SK-N-SH (cell line): ENCODE results near the gene CPXM1. TPM values are rescaled to one million over a fixed set of nuclear protein-coding genes. Genes with fewer than 3 reads are reported as not detected.

Source experiments
- CTCF ChIA-PET: fragments of 300-600, 350-600 bp; formaldehyde crosslinking; extraction: SDS; loops from one replicate; lab custom pipeline; 2021; lab: Yijun Ruan, JAX
- POLR2A ChIA-PET: fragments of 350-600 bp; sonication (Branson Sonifier 250); formaldehyde crosslinking; extraction: SDS; loops from one replicate; lab custom pipeline; 2020; ENCODE audit warnings: antibody characterized with exemption, inconsistent platforms; lab: Yijun Ruan, JAX
- DNase-seq: peaks from one replicate; pipeline ENCODE4 v3.0.0; 2012
- H2AFZ ChIP-seq: fragments of 200-600 bp; sonication (generic); 2 replicates; pipeline ENCODE4 v1.8.1; 2016; ENCODE audit warnings: antibody characterized with exemption, mild to moderate bottlenecking, low read depth
- H3F3A ChIP-seq: fragments of 200-600 bp; sonication (generic); replicated peaks from 2 replicates; pipeline ENCODE3; 2016; ENCODE audit warnings: antibody characterized with exemption, mild to moderate bottlenecking; ENCODE audit not compliant: insufficient read depth
- H3K27ac ChIP-seq, 2 experiments: fragments of 200-500 bp in 1 of 2; fragments of 200-600 bp in 1 of 2; sonication (Bioruptor generic) in 1 of 2; sonication (generic), shearing (Covaris generic) in 1 of 2; 2 replicates each; pipeline versions ENCODE4 v1.5.1 to v1.6.1; 2014 to 2016; ENCODE audit warnings: low read depth in 2 of 2, inconsistent platforms in 1 of 2, low read length in 1 of 2, mild to moderate bottlenecking in 1 of 2, mixed read lengths in 1 of 2
- H3K27me3 ChIP-seq: fragments of 200-600 bp; sonication (generic), shearing (Covaris generic); 2 replicates; pipeline ENCODE4 v1.6.1; 2016; ENCODE audit warnings: mixed run types; ENCODE audit not compliant: insufficient read depth
- H3K36me3 ChIP-seq, 2 experiments: fragments of 200-500 bp in 1 of 2; fragments of 200-600 bp in 1 of 2; sonication (Bioruptor generic) in 1 of 2; sonication (generic) in 1 of 2; replicated peaks in 1 of 2; 2 replicates each; pipeline versions ENCODE3 to v1.5.1; 2014 to 2016; ENCODE audit warnings: low read length in 1 of 2, mild to moderate bottlenecking in 1 of 2; ENCODE audit not compliant: insufficient read depth in 2 of 2, control insufficient read depth in 1 of 2
- H3K4me1 ChIP-seq, 2 experiments: fragments of 200-500 bp in 1 of 2; fragments of 200-600 bp in 1 of 2; sonication (Bioruptor generic) in 1 of 2; sonication (generic), shearing (Covaris generic) in 1 of 2; 2 replicates each; pipeline versions ENCODE4 v1.5.1 to v1.6.1; 2014 to 2016; ENCODE audit warnings: low read depth in 1 of 2, low read length in 1 of 2, mixed run types in 1 of 2; ENCODE audit not compliant: insufficient read depth in 2 of 2, control insufficient read depth in 1 of 2
- H3K4me2 ChIP-seq: fragments of 200-600 bp; sonication (generic), shearing (Covaris generic); 2 replicates; pipeline ENCODE4 v1.6.1; 2017; ENCODE audit warnings: mixed run types
- H3K4me3 ChIP-seq, 2 experiments: fragments of 200-500 bp in 1 of 2; fragments of 200-600 bp in 1 of 2; sonication (Bioruptor generic) in 1 of 2; sonication (generic), shearing (Covaris generic) in 1 of 2; 2 replicates each; pipeline versions ENCODE4 v1.5.1 to v1.8.1; 2014 to 2016; ENCODE audit warnings: low read depth in 2 of 2, inconsistent platforms in 1 of 2, low read length in 1 of 2, mild to moderate bottlenecking in 1 of 2, mixed read lengths in 1 of 2, moderate library complexity in 1 of 2
- H3K79me2 ChIP-seq: fragments of 200-600 bp; sonication (generic); 2 replicates; pipeline ENCODE4 v1.8.1; 2017; ENCODE audit warnings: mild to moderate bottlenecking; ENCODE audit not compliant: insufficient read depth
- H3K9ac ChIP-seq: fragments of 200-600 bp; sonication (generic); 2 replicates; pipeline ENCODE4 v1.6.1; 2017; ENCODE audit warnings: mixed run types
- H3K9me2 ChIP-seq: fragments of 200-600 bp; sonication (generic); 2 replicates; pipeline ENCODE4 v1.6.1; 2017; ENCODE audit warnings: mixed run types
- H3K9me3 ChIP-seq: fragments of 200-600 bp; sonication (generic); 2 replicates; pipeline ENCODE4 v1.6.1; 2017; ENCODE audit warnings: mixed run types, mild to moderate bottlenecking, moderate library complexity
- H4K20me1 ChIP-seq: fragments of 200-600 bp; sonication (generic); 2 replicates; pipeline ENCODE4 v1.6.1; 2017; ENCODE audit warnings: mild to moderate bottlenecking, mixed run types; ENCODE audit not compliant: insufficient read depth
- CHD2 ChIP-seq: fragments of 150-350 bp; IDR thresholded peaks from 2 replicates; pipeline ENCODE4 v1.6.1; 2018; ENCODE audit warnings: low read length; ENCODE audit not compliant: partially characterized antibody
- EP300 ChIP-seq, 2 experiments: IDR thresholded peaks; 2 replicates each; pipeline versions ENCODE4 v1.4.0 to v1.6.1; 2012; ENCODE audit warnings: borderline replicate concordance in 1 of 2, low read depth in 1 of 2, low read length in 1 of 2
- EZH2phosphoT487 ChIP-seq: fragments of 200-600 bp; sonication (generic); IDR thresholded peaks from 2 replicates; pipeline ENCODE4 v1.6.1; 2017; ENCODE audit warnings: low read depth, mixed run types, mild to moderate bottlenecking, antibody characterized with exemption, moderate library complexity, borderline replicate concordance
- FOSL2 ChIP-seq: IDR thresholded peaks from 2 replicates; pipeline ENCODE4 v1.4.0; 2012; ENCODE audit warnings: low read depth, mild to moderate bottlenecking, moderate library complexity, borderline replicate concordance
- FOXJ3 ChIP-seq: sonication (generic); formaldehyde crosslinking; IDR thresholded peaks from 2 replicates; pipeline ENCODE4 v1.5.1; 2020; ENCODE audit warnings: mild to moderate bottlenecking, missing genetic modification reagents
- GABPA ChIP-seq: IDR thresholded peaks from 2 replicates; pipeline ENCODE4 v1.4.0; 2012; ENCODE audit warnings: low read depth, mild to moderate bottlenecking
- JUND ChIP-seq: IDR thresholded peaks from 2 replicates; pipeline ENCODE4 v1.4.0; 2012
- NFIC ChIP-seq: IDR thresholded peaks from 2 replicates; pipeline ENCODE4 v1.4.0; 2012; ENCODE audit warnings: borderline replicate concordance
- RCOR1 ChIP-seq: fragments of 150-350 bp; IDR thresholded peaks from 2 replicates; pipeline ENCODE4 v1.6.1; 2017; ENCODE audit warnings: antibody characterized with exemption, low read length
- SMC3 ChIP-seq: IDR thresholded peaks from 2 replicates; pipeline ENCODE4 v1.6.1; 2012; ENCODE audit warnings: low read depth, low read length, improper control_type of control experiment
- TAF1 ChIP-seq: IDR thresholded peaks from 2 replicates; pipeline ENCODE4 v1.6.1; 2012; ENCODE audit warnings: low read depth, mild to moderate bottlenecking, low read length, moderate library complexity, borderline replicate concordance
- TEAD4 ChIP-seq: IDR thresholded peaks from 2 replicates; pipeline ENCODE4 v1.4.0; 2012; ENCODE audit warnings: mild to moderate bottlenecking, borderline replicate concordance; ENCODE audit not compliant: insufficient read depth
- WGBS: methylation state at CpG from one replicate; pipeline ENCODE4 v1.1.6; 2017; ENCODE audit warnings: low lambda C conversion rate; 5-methylcytosine and 5-hydroxymethylcytosine counted together
- polyA plus RNA-seq, 3 experiments: library from polyadenylated mRNA; depleted of rRNA; stranded (reverse); fragments of >200 nt; gene quantifications; 2 replicates each; pipeline ENCODE4 v1.2.3, GENCODE V29; 2012
- TF ChIP-seq, protein P1 (sequence below): IDR thresholded peaks from 2 replicates; pipeline ENCODE4 v1.6.1; 2012; ENCODE audit warnings: mild to moderate bottlenecking, low read depth, low read length, moderate library complexity
- TF ChIP-seq, protein P2 (sequence below): IDR thresholded peaks from 2 replicates; pipeline ENCODE4 v1.4.0; 2012; ENCODE audit warnings: low read depth, borderline replicate concordance
- TF ChIP-seq, protein P3 (sequence below): fragments of 150-350 bp; IDR thresholded peaks from 2 replicates; pipeline ENCODE4 v1.6.1; 2016; ENCODE audit warnings: mild to moderate bottlenecking, low read depth, low read length
- TF ChIP-seq, protein P4 (sequence below): IDR thresholded peaks from 2 replicates; pipeline ENCODE4 v1.4.0; 2012; ENCODE audit warnings: low read depth, borderline replicate concordance

Gene CPXM1
- polyA plus RNA-seq, 1 of the 3 experiments (the other 2 are of a cell fraction), result 99.9 TPM

DNA sequence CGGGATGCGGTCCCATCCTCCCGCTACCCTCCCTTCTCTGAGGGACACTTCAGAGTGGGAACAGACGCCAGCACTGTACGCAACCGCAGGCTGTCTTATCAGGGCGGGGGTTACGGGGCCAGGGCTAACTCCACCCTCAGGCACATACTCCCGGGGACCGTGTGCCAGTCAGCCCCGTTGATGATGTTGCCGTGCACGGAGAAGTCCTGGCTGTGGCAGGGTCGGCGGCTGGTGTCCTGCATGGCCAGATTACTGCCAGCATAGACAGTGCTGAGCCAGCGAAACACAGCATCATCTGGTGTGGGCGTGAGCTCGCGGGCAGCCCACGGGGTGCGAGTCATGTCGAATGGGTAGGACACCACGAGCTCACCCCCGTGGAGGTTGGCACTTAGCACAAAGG, 5.0 kb downstream of the CPXM1 start:
- TF ChIP-seq RCOR1 (no peak), TAF1 (no peak), NFIC (no peak), EZH2phosphoT487 (no peak), JUND (no peak), GABPA (no peak), FOSL2 (no peak), EP300 (IDR thresholded peaks at IDR 0.05; ENCODE audit: borderline replicate concordance in 1 of 2, low read depth in 1 of 2, low read length in 1 of 2) (no peak), SMC3 (no peak), TEAD4 (no peak), FOXJ3 (no peak), CHD2 (no peak)
- TF ChIP-seq, protein P1, sequence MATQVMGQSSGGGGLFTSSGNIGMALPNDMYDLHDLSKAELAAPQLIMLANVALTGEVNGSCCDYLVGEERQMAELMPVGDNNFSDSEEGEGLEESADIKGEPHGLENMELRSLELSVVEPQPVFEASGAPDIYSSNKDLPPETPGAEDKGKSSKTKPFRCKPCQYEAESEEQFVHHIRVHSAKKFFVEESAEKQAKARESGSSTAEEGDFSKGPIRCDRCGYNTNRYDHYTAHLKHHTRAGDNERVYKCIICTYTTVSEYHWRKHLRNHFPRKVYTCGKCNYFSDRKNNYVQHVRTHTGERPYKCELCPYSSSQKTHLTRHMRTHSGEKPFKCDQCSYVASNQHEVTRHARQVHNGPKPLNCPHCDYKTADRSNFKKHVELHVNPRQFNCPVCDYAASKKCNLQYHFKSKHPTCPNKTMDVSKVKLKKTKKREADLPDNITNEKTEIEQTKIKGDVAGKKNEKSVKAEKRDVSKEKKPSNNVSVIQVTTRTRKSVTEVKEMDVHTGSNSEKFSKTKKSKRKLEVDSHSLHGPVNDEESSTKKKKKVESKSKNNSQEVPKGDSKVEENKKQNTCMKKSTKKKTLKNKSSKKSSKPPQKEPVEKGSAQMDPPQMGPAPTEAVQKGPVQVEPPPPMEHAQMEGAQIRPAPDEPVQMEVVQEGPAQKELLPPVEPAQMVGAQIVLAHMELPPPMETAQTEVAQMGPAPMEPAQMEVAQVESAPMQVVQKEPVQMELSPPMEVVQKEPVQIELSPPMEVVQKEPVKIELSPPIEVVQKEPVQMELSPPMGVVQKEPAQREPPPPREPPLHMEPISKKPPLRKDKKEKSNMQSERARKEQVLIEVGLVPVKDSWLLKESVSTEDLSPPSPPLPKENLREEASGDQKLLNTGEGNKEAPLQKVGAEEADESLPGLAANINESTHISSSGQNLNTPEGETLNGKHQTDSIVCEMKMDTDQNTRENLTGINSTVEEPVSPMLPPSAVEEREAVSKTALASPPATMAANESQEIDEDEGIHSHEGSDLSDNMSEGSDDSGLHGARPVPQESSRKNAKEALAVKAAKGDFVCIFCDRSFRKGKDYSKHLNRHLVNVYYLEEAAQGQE, result no peak
- TF ChIP-seq, protein P2, sequence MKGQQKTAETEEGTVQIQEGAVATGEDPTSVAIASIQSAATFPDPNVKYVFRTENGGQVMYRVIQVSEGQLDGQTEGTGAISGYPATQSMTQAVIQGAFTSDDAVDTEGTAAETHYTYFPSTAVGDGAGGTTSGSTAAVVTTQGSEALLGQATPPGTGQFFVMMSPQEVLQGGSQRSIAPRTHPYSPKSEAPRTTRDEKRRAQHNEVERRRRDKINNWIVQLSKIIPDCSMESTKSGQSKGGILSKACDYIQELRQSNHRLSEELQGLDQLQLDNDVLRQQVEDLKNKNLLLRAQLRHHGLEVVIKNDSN, result no peak
- TF ChIP-seq, protein P3, sequence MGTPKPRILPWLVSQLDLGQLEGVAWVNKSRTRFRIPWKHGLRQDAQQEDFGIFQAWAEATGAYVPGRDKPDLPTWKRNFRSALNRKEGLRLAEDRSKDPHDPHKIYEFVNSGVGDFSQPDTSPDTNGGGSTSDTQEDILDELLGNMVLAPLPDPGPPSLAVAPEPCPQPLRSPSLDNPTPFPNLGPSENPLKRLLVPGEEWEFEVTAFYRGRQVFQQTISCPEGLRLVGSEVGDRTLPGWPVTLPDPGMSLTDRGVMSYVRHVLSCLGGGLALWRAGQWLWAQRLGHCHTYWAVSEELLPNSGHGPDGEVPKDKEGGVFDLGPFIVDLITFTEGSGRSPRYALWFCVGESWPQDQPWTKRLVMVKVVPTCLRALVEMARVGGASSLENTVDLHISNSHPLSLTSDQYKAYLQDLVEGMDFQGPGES, result no peak
- TF ChIP-seq, protein P4, sequence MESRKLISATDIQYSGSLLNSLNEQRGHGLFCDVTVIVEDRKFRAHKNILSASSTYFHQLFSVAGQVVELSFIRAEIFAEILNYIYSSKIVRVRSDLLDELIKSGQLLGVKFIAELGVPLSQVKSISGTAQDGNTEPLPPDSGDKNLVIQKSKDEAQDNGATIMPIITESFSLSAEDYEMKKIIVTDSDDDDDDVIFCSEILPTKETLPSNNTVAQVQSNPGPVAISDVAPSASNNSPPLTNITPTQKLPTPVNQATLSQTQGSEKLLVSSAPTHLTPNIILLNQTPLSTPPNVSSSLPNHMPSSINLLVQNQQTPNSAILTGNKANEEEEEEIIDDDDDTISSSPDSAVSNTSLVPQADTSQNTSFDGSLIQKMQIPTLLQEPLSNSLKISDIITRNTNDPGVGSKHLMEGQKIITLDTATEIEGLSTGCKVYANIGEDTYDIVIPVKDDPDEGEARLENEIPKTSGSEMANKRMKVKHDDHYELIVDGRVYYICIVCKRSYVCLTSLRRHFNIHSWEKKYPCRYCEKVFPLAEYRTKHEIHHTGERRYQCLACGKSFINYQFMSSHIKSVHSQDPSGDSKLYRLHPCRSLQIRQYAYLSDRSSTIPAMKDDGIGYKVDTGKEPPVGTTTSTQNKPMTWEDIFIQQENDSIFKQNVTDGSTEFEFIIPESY, result no peak
- no peak overlapping the region for H3K9ac ChIP-seq
- DNase-seq, result no peak
- H3K4me1 ChIP-seq, result peaks cover 0 to 8% of the 10 kb centered on the region in 2 experiments; a peak in 1 of 4 replicates
- WGBS, result 77% methylated on average over 18 of the region's 24 CpGs
- H3K4me3 ChIP-seq, result no peak overlapping the region
- H3K27ac ChIP-seq, result no peak overlapping the region; a peak in 1 of 4 replicates
- no peaks in the 10 kb centered on the region for H3K9me2 ChIP-seq
- H4K20me1 ChIP-seq, result no peaks in the 10 kb centered on the region
- H3K9me3 ChIP-seq, result no peaks in the 10 kb centered on the region
- no peak overlapping the region for H2AFZ ChIP-seq
- no peaks in the 10 kb centered on the region for H3K27me3 ChIP-seq
- H3F3A ChIP-seq, result no peaks in the 10 kb centered on the region
- CTCF ChIA-PET, result interaction anchor here (1.2 to 3.3 kb wide), 2 partner anchors 77 to 205 kb away, joined by 4 to 9 read pairs; no protein-coding TSS in a partner anchor
- POLR2A ChIA-PET, result no interaction called here
- H3K36me3 ChIP-seq, result peaks cover 0 to 19% of the 10 kb centered on the region in 2 experiments
- no peak overlapping the region for H3K4me2 ChIP-seq
- H3K79me2 ChIP-seq, result no peaks in the 10 kb centered on the region
